DOHH2 (cell line): Measurements from ENCODE around the gene UBE2M.

Source experiments
- H3F3A ChIP-seq: fragments of 200-600 bp; sonication (generic), shearing (Covaris generic); 2 replicates; pipeline ENCODE4 v1.6.0; 2016; ENCODE audit warnings: antibody characterized with exemption, mild to moderate bottlenecking; ENCODE audit not compliant: control insufficient read depth, insufficient read depth
- H3K27ac ChIP-seq: fragments of 200-600 bp; sonication (generic); 2 replicates; pipeline ENCODE4 v1.5.1; 2014; ENCODE audit warnings: low read depth, mild to moderate bottlenecking, low read length, moderate library complexity
- H3K27me3 ChIP-seq: fragments of 200-600 bp; sonication (generic); 2 replicates; pipeline ENCODE4 v1.6.1; 2014; ENCODE audit warnings: mild to moderate bottlenecking, low read length, mixed read lengths; ENCODE audit not compliant: control insufficient read depth
- H3K36me3 ChIP-seq: fragments of 200-600 bp; sonication (generic); 2 replicates; pipeline ENCODE4 v1.6.1; 2014; ENCODE audit warnings: mild to moderate bottlenecking, low read length, moderate library complexity, mixed read lengths; ENCODE audit not compliant: control insufficient read depth
- H3K4me1 ChIP-seq: fragments of 200-600 bp; sonication (generic); 2 replicates; pipeline ENCODE4 v1.6.1; 2014; ENCODE audit warnings: mild to moderate bottlenecking, low read length, mixed read lengths; ENCODE audit not compliant: control insufficient read depth
- H3K4me2 ChIP-seq: fragments of 200-600 bp; sonication (generic); 2 replicates; pipeline ENCODE4 v1.6.0; 2014; ENCODE audit warnings: mild to moderate bottlenecking, low read length, moderate library complexity
- H3K4me3 ChIP-seq: fragments of 200-600 bp; sonication (generic); 2 replicates; pipeline ENCODE4 v1.5.1; 2014; ENCODE audit warnings: mild to moderate bottlenecking, low read length, mixed read lengths
- H3K79me2 ChIP-seq: fragments of 200-600 bp; sonication (generic); 2 replicates; pipeline ENCODE4 v1.6.1; 2014; ENCODE audit warnings: mild to moderate bottlenecking, low read length, mixed read lengths; ENCODE audit not compliant: control insufficient read depth
- H3K9me2 ChIP-seq: fragments of 200-600 bp; sonication (generic); replicated peaks from 2 replicates; pipeline ENCODE4 v1.6.1; 2014; ENCODE audit warnings: mild to moderate bottlenecking, low read length, mixed read lengths; ENCODE audit not compliant: control insufficient read depth
- H3K9me3 ChIP-seq: fragments of 200-600 bp; sonication (generic); 2 replicates; pipeline ENCODE4 v1.6.1; 2014; ENCODE audit warnings: antibody characterized with exemption, low read length, mixed read lengths; ENCODE audit not compliant: control insufficient read depth, insufficient read depth
- H4K20me1 ChIP-seq: fragments of 200-600 bp; sonication (generic); 2 replicates; pipeline ENCODE4 v1.6.0; 2014; ENCODE audit warnings: low read depth, mild to moderate bottlenecking, antibody characterized with exemption, low read length, moderate library complexity; ENCODE audit not compliant: control insufficient read depth, insufficient read depth
- EZH2phosphoT487 ChIP-seq: fragments of 200-600 bp; sonication (generic); IDR thresholded peaks from 2 replicates; pipeline ENCODE4 v1.6.1; 2017; ENCODE audit warnings: borderline replicate concordance, mild to moderate bottlenecking, antibody characterized with exemption, low read length, moderate library complexity, mixed read lengths
- TF ChIP-seq, protein P1 (sequence below): fragments of 200-600 bp; sonication (generic); IDR thresholded peaks from one replicate; pipeline ENCODE4 v1.5.1; 2014; ENCODE audit warnings: antibody characterized with exemption, mild to moderate bottlenecking, low read depth, low read length; ENCODE audit not compliant: poor library complexity, severe bottlenecking

The UBE2M gene

DNA sequence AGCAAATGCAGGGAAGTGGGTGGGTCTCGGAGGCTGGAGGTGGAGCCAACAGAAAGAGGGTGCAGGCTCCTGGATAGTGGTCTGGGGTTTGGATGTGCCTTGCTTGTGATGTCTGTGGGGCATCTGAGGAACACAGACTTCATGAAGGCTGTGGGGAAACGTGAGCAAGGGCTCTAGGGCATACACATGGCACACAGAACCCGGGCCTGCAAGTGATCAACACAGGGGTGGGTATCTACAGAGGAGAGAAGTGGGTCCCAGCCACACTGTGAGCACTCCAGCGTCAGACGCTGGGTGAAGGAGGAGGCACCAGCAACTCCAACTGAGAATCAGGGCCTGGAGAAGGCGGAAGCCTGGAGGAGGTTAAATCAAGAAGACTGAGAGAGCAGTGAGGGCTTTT lies 5.4 kb upstream of the UBE2M start:
- H3K4me1 ChIP-seq = peaks cover 51% of the 10 kb centered on the region
- peaks cover 11% of the 10 kb centered on the region for H3K79me2 ChIP-seq
- H3K36me3 ChIP-seq = peaks cover 6% of the 10 kb centered on the region
- H3K4me3 ChIP-seq = peak overlapping the region; percentile 76
- no peaks in the 10 kb centered on the region for H3K9me2 ChIP-seq
- peaks cover 40% of the 10 kb centered on the region for H3F3A ChIP-seq
- TF ChIP-seq EZH2phosphoT487 = no peak
- TF ChIP-seq, protein P1, sequence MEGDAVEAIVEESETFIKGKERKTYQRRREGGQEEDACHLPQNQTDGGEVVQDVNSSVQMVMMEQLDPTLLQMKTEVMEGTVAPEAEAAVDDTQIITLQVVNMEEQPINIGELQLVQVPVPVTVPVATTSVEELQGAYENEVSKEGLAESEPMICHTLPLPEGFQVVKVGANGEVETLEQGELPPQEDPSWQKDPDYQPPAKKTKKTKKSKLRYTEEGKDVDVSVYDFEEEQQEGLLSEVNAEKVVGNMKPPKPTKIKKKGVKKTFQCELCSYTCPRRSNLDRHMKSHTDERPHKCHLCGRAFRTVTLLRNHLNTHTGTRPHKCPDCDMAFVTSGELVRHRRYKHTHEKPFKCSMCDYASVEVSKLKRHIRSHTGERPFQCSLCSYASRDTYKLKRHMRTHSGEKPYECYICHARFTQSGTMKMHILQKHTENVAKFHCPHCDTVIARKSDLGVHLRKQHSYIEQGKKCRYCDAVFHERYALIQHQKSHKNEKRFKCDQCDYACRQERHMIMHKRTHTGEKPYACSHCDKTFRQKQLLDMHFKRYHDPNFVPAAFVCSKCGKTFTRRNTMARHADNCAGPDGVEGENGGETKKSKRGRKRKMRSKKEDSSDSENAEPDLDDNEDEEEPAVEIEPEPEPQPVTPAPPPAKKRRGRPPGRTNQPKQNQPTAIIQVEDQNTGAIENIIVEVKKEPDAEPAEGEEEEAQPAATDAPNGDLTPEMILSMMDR = no peak
- H3K27me3 ChIP-seq = 0 out of 2 replicates have a peak, but pooled peaks cover 2% of the 10 kb centered on the region
- no peaks in the 10 kb centered on the region for H4K20me1 ChIP-seq
- H3K9me3 ChIP-seq = no peaks in the 10 kb centered on the region
- H3K27ac ChIP-seq = peak overlapping the region; percentile 59; the same call in 1 of the 2 replicates
- H3K4me2 ChIP-seq = peak overlapping the region; percentile 97

DNA sequence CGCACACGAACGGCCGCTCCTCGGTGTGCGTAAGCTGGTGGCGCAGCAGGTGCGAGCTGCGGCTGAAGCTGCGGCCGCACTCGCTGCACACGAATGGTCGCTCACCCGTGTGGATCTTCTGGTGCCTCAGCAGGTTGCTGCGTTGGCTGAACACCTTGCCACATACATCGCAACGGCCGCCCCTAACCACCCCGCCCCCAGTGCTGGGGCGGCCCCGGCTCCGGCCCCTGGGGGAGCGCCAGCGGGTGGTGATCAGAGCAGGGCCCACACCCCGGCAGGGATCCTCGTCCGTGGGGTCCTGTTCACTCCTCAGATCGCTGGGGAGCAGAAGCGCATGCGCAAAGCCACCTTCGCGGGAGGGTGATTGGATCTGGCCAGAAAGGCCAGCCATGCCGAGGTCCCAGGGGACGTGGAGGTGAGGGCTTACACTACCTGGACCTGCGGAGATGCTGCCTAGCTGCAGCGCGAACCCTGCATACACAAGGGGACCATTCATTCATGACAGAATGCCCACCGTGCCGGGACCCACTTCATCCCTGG lies 4.7 kb upstream of the UBE2M start:
- Histone ChIP-seq H3K79me2 (peaks cover 12% of the 10 kb centered on the region), H4K20me1 (no peaks in the 10 kb centered on the region), H3K27me3 (0 out of 2 replicates have a peak, but pooled peaks cover 2% of the 10 kb centered on the region), H3K4me3 (peak overlapping the region; percentile 76), H3K9me2 (no peaks in the 10 kb centered on the region), H3F3A (peaks cover 38% of the 10 kb centered on the region), H3K27ac (peak overlapping the region; percentile 59), H3K4me2 (peak overlapping the region; percentile 97), H3K9me3 (no peaks in the 10 kb centered on the region), H3K36me3 (peaks cover 3% of the 10 kb centered on the region), H3K4me1 (peaks cover 51% of the 10 kb centered on the region)
- no peak for TF ChIP-seq EZH2phosphoT487
- TF ChIP-seq, protein P1 = no peak

DNA sequence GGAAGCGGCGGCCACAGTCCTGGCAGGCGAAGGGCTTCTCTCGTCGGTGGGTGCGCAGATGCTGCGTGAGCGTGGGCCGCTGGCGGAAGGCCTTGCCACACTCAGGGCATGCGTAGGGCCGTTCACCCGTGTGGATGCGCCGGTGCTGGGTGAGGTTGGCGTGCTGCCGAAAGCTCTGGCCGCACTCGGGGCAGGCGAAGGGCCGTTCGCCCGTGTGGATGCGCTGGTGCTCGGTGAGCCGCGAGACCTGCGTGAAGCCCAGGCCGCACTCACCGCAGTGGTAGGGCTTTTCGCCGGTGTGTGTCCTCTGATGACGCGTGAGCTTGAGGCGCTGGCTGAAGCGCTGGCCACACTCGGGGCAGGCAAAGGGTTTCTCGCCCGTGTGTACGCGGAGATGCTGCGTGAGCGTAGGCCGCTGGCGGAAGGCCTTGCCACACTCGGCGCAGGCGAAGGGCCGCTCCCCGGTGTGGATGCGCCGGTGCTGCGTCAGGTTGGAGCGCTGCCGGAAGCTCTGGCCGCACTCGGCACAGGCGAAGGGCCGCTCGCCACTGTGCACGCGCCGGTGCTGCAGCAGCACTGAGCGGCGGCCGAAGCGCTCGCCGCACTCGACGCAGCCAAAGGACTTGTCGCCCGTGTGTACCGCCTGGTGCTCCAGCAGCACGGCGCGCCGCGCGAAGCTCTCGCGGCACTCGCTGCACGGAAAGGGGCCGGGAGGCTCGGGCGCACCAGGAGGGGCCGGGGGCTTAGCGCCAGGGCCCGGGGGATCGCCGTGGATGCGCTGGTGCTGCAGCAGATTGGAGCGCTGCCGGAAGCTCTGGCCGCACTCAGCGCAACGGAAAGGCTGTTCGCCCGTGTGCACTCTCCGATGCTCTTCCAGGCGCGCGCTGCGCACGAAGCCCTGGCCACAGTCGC lies 4.0 kb upstream of the UBE2M start:
- H3K9me2 ChIP-seq = no peaks in the 10 kb centered on the region
- peak overlapping the region; percentile 59 for H3K27ac ChIP-seq
- H3K4me3 ChIP-seq = peak overlapping the region; percentile 76
- peaks cover 37% of the 10 kb centered on the region for H3F3A ChIP-seq
- peaks cover 10% of the 10 kb centered on the region for H3K36me3 ChIP-seq
- 0 out of 2 replicates have a peak, but pooled peaks cover 2% of the 10 kb centered on the region for H3K27me3 ChIP-seq
- H3K4me1 ChIP-seq = peaks cover 51% of the 10 kb centered on the region
- TF ChIP-seq, protein P1 = no peak
- TF ChIP-seq EZH2phosphoT487 = no peak
- H4K20me1 ChIP-seq = no peaks in the 10 kb centered on the region
- H3K9me3 ChIP-seq = no peaks in the 10 kb centered on the region
- peaks cover 20% of the 10 kb centered on the region for H3K79me2 ChIP-seq
- peak overlapping the region; percentile 97 for H3K4me2 ChIP-seq
